Upper lobe of right lung (tissue), 1 donor: Measurements from ENCODE around the gene YOD1. TPM values are rescaled to one million over a fixed set of nuclear protein-coding genes. Genes with fewer than 3 reads are reported as not detected.

Source experiments
- ATAC-seq: fragments of 200-7000 bp; cut with Tn5 transposase; one replicate; pipeline ENCODE4 v1.9.1; 2020; ENCODE audit warnings: mild to moderate bottlenecking, moderate library complexity
- DNase-seq: peaks from one replicate; pipeline ENCODE4 v3.0.0-alpha.2; 2020
- H3K27ac ChIP-seq: fragments of 200-600 bp; one replicate; pipeline ENCODE4 v1.8.0; 2022
- H3K27me3 ChIP-seq: fragments of 200-600 bp; one replicate; pipeline ENCODE4 v1.8.0; 2022; ENCODE audit warnings: mild to moderate bottlenecking
- H3K36me3 ChIP-seq: fragments of 200-600 bp; one replicate; pipeline ENCODE4 v1.8.0; 2022
- H3K4me1 ChIP-seq: fragments of 200-600 bp; one replicate; pipeline ENCODE4 v1.8.0; 2022
- H3K4me3 ChIP-seq: fragments of 200-600 bp; one replicate; pipeline ENCODE4 v1.8.0; 2022; ENCODE audit warnings: mild to moderate bottlenecking
- H3K9me3 ChIP-seq: fragments of 200-600 bp; one replicate; pipeline ENCODE4 v1.8.0; 2022
- intact Hi-C: fragments of 100-400 bp; cut with DNase I; formaldehyde crosslinking; loops from one replicate; pipeline ENCODE4 v1.11.0; 2022
- total RNA-seq: library from RNA; stranded (reverse); fragmentation: NEBNext Ultra II Directional; extraction: Animal tissue kit (Norgen Biotek cat#: 25700); gene quantifications from one replicate; pipeline ENCODE4 v1.2.1, GENCODE V29; 2021
- TF ChIP-seq, protein P1 (sequence below): fragments of 200-600 bp; IDR thresholded peaks from one replicate; pipeline ENCODE4 v1.8.0; 2022; ENCODE audit warnings: antibody characterized with exemption
- donor health status: DM: no; HTN: yes; CAD: no; lungs with severe emphysema.

YOD1 gene
- total RNA-seq, 1 donor from 2014 or later, result 7.0 TPM

DNA sequence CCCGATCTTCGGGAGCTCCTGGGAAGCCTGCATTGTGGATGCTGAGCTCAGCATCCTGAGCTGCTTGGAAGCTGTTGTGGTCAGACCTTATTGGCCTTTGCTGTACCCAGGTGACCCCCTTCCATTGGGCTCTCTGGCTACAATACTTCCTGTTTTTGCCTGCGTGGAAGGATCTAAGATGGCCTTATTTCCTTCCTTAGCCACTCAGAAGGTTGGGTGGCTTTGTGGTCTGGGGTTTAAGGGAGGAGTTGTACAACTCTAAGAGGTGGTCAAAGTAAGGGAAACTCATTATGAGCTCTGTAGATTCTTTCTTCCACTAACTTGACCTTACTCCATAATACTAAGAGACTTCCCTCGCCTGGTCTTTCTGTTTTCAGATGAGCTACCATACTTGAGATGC, 19.8 kb upstream of the YOD1 start:
- Histone ChIP-seq H3K9me3 (no peaks in the 10 kb centered on the region), H3K27me3 (no peaks in the 10 kb centered on the region), H3K27ac (no peak overlapping the region), H3K4me1 (peaks cover 7% of the 10 kb centered on the region), H3K36me3 (peaks cover 74% of the 10 kb centered on the region), H3K4me3 (no peak overlapping the region)
- TF ChIP-seq, protein P1, sequence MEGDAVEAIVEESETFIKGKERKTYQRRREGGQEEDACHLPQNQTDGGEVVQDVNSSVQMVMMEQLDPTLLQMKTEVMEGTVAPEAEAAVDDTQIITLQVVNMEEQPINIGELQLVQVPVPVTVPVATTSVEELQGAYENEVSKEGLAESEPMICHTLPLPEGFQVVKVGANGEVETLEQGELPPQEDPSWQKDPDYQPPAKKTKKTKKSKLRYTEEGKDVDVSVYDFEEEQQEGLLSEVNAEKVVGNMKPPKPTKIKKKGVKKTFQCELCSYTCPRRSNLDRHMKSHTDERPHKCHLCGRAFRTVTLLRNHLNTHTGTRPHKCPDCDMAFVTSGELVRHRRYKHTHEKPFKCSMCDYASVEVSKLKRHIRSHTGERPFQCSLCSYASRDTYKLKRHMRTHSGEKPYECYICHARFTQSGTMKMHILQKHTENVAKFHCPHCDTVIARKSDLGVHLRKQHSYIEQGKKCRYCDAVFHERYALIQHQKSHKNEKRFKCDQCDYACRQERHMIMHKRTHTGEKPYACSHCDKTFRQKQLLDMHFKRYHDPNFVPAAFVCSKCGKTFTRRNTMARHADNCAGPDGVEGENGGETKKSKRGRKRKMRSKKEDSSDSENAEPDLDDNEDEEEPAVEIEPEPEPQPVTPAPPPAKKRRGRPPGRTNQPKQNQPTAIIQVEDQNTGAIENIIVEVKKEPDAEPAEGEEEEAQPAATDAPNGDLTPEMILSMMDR, result no peak
- ATAC-seq, result peak; percentile 33
- intact Hi-C loops, result no loop called here
- no peak for DNase-seq

DNA sequence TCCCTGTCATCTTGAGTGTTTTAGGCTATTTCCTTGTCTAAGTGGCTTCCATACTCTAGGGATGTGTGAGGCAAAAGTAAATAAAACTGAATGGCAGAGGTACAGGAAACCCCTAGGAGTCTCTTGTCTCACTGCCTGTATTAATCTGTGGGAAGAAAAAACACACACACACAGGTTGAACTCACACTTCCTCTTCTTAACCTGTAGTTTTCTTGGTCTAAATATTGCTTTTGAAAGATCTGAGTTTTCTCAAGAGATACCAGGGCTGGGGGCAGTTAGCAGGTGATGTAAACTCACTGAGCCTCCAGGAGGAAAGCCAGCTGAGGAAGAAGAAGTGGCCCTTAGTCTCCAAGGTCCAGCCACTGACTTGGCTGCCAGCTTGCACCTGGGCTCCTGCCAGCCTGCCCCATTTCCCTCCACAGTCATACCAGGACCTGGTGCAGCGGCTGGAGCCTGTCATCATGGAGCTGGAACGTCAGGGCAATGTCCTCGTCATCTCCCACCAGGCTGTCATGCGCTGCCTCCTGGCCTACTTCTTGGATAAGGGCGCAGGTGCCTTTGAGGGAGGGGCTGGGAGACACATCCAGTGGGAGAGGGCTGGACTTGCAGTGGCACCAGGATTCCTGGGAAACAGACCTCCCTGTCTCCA, 19.0 kb upstream of the YOD1 start:
- intact Hi-C loops, result no loop called here
- H3K4me3 ChIP-seq, result no peak overlapping the region
- no peaks in the 10 kb centered on the region for H3K9me3 ChIP-seq
- ATAC-seq, result no peak
- peaks cover 77% of the 10 kb centered on the region for H3K36me3 ChIP-seq
- H3K27me3 ChIP-seq, result no peaks in the 10 kb centered on the region
- DNase-seq, result no peak
- TF ChIP-seq, protein P1, result no peak
- peaks cover 7% of the 10 kb centered on the region for H3K4me1 ChIP-seq
- no peak overlapping the region for H3K27ac ChIP-seq

DNA sequence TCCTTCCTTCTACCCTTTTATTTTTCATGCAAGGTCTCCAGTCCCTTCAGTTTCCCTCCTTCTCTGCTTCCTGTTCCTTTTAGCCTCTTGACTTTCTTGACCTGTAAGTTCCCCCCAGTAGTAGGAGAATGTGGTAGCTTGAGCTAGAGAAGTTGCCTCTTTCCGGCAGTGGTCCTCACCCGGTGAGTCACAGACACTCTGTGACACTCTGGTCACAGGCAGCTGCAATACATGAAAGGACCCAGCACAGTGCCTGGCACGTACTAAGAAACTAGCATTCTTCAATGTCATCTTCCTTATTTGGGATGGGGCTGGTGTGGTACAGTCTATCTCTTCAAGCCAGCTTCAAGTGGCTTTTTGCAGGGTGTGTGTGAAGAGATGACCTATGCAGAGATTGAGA, 18.1 kb upstream of the YOD1 start:
- Histone ChIP-seq H3K36me3 (peaks cover 74% of the 10 kb centered on the region), H3K4me1 (peaks cover 4% of the 10 kb centered on the region)
- peak; percentile 42 for ATAC-seq

DNA sequence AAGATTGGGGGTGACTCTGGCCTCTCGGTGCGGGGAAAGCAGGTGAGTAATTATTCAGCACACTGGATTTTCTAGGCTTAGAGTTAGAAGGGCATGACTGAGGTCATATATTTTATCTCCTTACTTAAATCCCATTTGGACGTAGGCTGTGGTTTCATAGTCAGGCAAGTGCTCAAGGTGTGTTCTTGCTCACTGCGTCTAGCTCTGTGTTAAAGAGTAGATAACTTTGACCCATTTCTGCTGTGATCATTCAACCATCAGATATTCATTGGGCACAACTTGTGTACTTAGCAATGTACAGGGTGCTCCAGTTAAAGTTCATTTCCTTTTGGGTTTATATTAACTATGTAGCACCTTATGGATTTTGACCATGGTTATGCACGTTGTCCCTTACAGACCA, 16.7 kb upstream of the YOD1 start:
- intact Hi-C loops, result no loop called here
- ATAC-seq, result no peak
- H3K4me1 ChIP-seq, result peaks cover 4% of the 10 kb centered on the region
- H3K27me3 ChIP-seq, result no peaks in the 10 kb centered on the region
- no peak for DNase-seq
- H3K9me3 ChIP-seq, result no peaks in the 10 kb centered on the region
- H3K36me3 ChIP-seq, result peaks cover 81% of the 10 kb centered on the region
- no peak overlapping the region for H3K27ac ChIP-seq
- TF ChIP-seq, protein P1, result no peak
- no peak overlapping the region for H3K4me3 ChIP-seq

More for the DNA sequence above, 18.1 kb upstream of the YOD1 start:
- DNase-seq, result no peak
- no peak overlapping the region for H3K27ac ChIP-seq
- intact Hi-C loops, result no loop called here
- no peaks in the 10 kb centered on the region for H3K9me3 ChIP-seq
- no peaks in the 10 kb centered on the region for H3K27me3 ChIP-seq
- TF ChIP-seq, protein P1, result no peak
- no peak overlapping the region for H3K4me3 ChIP-seq

DNA sequence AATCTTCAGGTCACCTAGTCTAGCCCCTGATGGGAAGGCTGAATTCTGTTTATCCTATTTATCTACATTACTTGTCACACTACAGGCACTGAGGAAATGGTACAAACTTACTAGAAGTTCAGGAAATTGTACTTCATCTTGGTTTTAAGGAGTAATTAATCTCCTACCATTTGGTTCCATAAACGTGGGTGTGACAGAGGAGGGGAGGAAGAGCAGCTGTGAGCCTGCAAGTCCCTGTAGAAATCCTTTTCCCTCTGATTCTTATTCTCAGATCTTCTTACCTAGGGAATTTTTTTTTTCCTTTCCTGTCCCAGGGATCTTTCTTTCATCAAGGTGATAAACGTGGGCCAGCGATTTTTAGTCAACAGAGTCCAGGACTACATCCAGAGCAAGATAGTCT, 16.2 kb upstream of the YOD1 start:
- H3K36me3 ChIP-seq, result peaks cover 81% of the 10 kb centered on the region
- TF ChIP-seq, protein P1, result no peak
- no peak for ATAC-seq

DNA sequence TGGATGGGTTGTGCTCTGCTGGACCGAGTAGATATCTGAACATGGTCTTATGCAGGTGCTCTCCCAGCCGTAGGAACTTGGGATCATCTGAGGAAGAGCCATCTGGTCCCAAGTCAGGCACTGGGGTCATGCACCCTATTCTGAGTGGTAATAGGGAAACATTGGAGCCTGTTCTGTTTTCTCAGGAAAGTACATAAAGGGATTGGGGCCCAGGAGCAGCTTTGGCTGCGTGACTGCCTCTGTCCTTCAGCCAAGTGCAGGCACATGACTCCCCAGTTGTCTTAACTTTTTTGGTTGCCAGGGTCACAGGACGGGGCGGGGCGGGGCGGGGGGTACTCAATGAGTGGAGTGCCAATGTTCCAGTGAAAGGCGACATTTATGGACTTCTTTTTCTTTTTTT, 13.6 kb upstream of the YOD1 start:
- peaks cover 67% of the 10 kb centered on the region for H3K36me3 ChIP-seq
- DNase-seq, result peak; percentile 84
- ATAC-seq, result peak; percentile 89

More for the DNA sequence above, 16.2 kb upstream of the YOD1 start:
- Histone ChIP-seq H3K27me3 (no peaks in the 10 kb centered on the region), H3K27ac (no peak overlapping the region), H3K4me3 (no peak overlapping the region), H3K4me1 (peaks cover 4% of the 10 kb centered on the region), H3K9me3 (no peaks in the 10 kb centered on the region)
- intact Hi-C loops, result no loop called here
- DNase-seq, result no peak

More for the DNA sequence above, 13.6 kb upstream of the YOD1 start:
- intact Hi-C loops, result no loop called here
- Histone ChIP-seq H3K4me1 (peaks cover 4% of the 10 kb centered on the region), H3K27me3 (no peaks in the 10 kb centered on the region), H3K4me3 (no peak overlapping the region), H3K27ac (peak overlapping the region; percentile 60), H3K9me3 (no peaks in the 10 kb centered on the region)
- TF ChIP-seq, protein P1, result no peak
